Left colon (tissue), 2 donors: ENCODE data around the gene IFNB1. TPM values are rescaled to one million over a fixed set of nuclear protein-coding genes. Genes with fewer than 3 reads are reported as not detected.

Experiments used
- ATAC-seq: fragments of 200-7000 bp; cut with Tn5 transposase; one replicate; pipeline ENCODE4 v1.9.1; 2020; ENCODE audit warnings: mild to moderate bottlenecking, moderate library complexity
- DNase-seq, 2 donors: peaks; one replicate each; pipeline ENCODE4 v3.0.0-alpha.2; 2020
- intact Hi-C, 2 donors: fragments of 100-400 bp; cut with DNase I in 1 of 2; cut with micrococcal nuclease in 1 of 2; formaldehyde crosslinking; loops; one replicate each; pipeline versions ENCODE4 v1.11.2 to v1.14.0; 2022; cut with DNase I, micrococcal nuclease
- total RNA-seq, 2 donors: library from RNA; stranded (reverse); fragmentation: NEBNext Ultra II Directional; extraction: Animal tissue kit (Norgen Biotek cat#: 25700); gene quantifications; one replicate each; pipeline ENCODE4 v1.2.1, GENCODE V29; 2021
- donor health status: DM: no; HTN: no; CAD: no.
- donor health status: DM: yes; HTN: yes; CAD: no.

The IFNB1 gene
- total RNA-seq, 2 donors from 2014 or later = not detected

- no peak for DNase-seq
- ATAC-seq = no peak
- intact Hi-C loops = no loop called here
These were observed 3.1 kb upstream of the IFNB1 start for GRCh38 chr9:21080793-21081192.

DNA sequence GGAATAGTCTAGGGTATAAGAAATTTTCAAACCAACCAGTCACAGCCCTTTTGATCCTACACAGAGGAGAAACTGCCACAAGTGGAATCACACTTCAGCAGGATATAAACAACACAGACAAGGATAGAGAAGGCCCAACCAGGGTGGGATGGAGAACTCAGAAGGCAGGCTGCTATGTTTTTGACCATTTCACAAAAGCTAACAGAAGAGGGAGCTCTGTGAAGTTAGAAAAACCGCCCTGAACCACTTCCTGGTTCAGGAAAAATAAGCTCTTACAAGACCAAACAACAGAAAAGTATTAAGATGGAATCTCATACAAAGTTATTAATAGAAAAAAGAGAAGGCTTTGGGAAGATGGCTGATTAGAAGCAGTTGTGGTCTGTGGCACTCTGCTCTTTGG, 960 bp upstream of the IFNB1 start:
- intact Hi-C loops = no loop called here
- no peak for ATAC-seq
- DNase-seq = no peak

DNA sequence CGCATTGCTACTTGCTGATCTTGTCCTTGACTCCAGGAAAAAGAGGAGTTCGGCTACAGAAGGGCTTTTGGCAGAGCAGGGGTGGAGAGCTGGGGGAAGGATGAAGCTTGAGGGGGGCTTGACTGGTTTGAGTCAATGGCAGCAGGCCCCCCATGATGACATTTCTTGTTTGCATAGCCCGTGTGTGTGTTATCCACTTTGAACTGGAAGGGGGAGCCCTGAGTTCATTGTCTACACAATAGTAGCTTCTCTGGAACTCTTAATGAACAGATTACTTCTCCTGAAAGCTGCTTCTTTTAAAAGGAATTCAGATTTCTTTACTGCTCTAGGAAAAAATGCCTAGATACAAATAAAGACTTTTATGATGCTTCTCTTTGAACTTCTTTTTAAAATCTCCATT, 2.3 kb downstream of the IFNB1 start:
- DNase-seq = no peak
- no peak for ATAC-seq
- intact Hi-C loops = no loop called here

DNA sequence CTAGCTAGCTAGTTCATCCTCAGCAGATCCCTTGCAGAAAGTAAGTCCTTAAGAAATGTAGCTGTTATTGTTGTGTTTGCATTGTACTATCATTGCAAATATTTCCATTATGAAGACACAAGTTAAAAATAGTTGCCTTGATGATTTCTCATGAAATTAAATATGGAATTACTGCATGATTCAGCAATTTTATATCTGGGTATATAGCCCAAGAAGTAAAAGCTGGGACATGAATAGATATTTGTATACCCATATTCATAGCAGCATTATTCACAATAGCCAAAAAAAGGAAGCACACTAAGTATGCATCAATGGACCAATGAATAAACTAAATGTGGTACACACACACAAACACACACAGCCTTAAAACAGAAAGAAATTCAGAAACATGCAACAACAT, 6.8 kb downstream of the IFNB1 start:
- no peak for DNase-seq
- intact Hi-C loops = no loop called here
- no peak for ATAC-seq

DNA sequence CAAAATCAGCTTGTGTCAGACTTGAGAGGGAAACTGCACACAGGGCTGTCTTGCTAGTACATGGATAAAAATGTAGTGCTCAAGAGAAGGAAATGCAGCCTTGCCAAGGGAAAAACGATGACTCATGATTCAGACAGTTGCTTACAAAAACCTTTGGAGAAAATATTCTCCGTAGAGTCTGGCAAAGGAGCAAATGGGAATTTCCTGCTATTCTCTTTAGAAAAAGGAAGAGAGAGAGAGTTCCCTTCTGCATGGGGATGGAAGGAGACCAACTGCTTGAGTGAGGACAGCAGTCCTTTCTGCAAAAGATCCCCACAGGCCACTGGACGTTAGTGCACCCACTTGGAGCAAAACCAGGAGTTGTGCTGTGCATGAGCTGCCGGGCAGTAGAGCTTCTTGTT, 7.6 kb downstream of the IFNB1 start:
- no peak for ATAC-seq
- intact Hi-C loops = no loop called here
- DNase-seq = peak in 1 of 2 donors; percentile 25

DNA sequence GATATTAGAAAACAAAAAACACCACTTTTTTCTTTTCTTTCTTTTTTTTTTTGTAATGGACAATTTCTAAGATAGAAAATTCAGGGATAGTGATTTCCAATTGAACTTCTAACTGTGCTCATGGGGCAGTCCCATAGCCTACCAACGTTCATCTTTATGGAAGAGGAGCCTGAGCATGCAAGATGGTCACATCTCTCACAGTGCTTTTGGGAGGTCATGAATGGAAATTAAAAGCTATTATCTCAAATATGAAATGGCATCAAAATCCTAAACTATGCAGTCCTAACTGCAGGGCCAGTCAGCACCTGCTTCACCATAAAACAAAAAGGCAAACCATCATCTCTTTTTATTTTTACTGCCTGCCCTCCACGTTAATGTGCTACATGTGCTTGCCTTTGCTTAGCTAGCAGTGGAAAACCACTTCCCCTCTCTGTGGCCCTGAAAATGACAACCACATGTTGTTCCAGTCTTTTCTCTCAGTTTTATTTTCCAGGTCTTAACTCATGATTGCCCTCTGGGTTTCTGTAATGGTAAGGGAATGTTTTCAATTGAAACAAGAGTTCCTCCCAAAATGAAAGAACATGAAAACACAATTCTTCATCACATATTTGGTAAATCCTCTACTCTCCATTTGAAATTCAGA, 16.7 kb downstream of the IFNB1 start:
- DNase-seq (no peak), ATAC-seq (no peak)
- intact Hi-C loops = no loop called here

GRCh38 chr9:21056931-21057330, 20.8 kb downstream of the IFNB1 start:
- no peak for DNase-seq
- intact Hi-C loops = no loop called here
- no peak for ATAC-seq

DNA sequence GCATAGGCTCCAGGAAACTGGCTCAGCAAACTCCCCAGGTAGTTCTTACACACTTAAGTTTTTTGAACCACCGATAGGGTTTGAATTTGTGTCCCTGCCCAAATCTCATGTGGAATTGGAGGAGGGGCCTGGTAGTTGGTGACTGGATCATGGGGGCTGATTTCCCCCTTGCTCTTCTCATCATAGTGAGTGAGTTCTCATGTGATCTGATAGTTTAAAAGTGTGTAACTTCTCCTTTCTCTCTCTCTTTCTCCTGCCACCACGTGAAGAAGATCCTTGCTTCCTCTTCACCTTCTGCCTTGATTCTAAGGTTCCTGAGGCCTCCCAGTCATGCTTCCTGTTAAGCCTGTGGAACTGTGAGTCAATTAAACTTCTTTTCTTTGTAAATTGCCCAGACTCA, 23.9 kb downstream of the IFNB1 start:
- DNase-seq = no peak
- no peak for ATAC-seq
- intact Hi-C loops = no loop called here

- intact Hi-C loops = no loop called here
- no peak for ATAC-seq
- DNase-seq = no peak
These were observed 30.5 kb downstream of the IFNB1 start for GRCh38 chr9:21047281-21047691.

GRCh38 chr9:21043841-21044240, 33.9 kb downstream of the IFNB1 start:
- DNase-seq (no peak), ATAC-seq (no peak)
- intact Hi-C loops = no loop called here

- intact Hi-C loops = no loop called here
- ATAC-seq = no peak
- no peak for DNase-seq
These were observed 35.3 kb downstream of the IFNB1 start for GRCh38 chr9:21042466-21042865.

DNA sequence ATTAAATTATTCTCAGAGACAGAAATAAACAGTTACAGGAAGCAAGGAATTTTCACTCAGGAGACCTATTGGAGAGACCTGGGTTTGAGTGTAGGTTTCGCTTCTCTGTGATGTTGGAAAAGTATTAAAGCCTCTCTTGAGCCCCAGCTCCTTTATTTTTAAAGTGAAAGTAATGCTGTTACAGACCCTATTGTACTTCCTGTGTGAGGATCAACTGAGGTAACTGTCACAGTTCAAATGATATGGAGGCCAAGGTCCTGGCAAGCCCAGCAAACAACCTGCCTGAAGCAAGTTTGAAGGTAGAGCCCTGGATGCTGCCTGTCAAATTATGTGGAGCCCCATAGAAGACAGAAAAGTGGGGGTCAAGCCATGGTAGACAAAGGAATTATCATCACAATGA, 38.4 kb downstream of the IFNB1 start:
- no peak for DNase-seq
- intact Hi-C loops = no loop called here
- ATAC-seq = no peak

DNA sequence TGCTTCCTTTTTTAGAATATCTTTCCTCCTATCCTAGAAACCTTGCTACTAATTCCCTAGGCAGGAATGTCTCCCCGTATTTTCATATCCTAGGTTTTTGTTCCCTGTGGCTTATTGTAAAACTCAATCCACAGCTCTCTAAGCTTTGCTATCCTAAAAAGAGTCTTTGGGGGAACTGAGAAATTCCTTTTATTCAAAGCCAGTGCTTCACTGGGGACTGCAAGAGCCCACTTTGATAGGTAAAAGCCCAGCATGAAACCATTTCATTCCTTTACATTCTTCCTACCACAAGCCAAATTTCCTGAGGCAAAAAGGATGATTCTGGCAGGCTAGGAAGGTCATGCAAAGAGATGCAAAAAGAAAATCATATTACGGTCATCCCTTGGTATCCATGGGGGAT, 40.5 kb downstream of the IFNB1 start:
- no peak for DNase-seq
- ATAC-seq = no peak
- intact Hi-C loops = no loop called here

DNA sequence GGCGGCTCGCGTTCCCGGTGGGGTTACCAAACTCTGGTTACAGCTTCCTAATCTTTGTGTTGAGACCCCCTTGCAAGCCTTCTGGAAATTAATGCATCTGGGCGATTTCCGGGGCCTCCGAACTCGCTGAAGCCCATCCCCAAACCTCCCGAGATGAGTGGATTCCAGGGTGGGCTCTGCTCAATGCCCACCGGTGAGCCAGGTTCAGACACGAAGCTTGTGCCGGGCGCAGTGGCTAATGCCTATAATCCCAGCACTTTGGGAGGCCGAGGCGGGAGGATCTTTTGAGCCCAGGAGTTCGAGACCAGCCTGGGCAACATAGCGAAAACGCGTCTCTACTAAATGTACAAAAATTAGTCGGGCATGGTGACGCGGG, 45.9 kb downstream of the IFNB1 start:
- intact Hi-C loops = no loop called here
- DNase-seq = no peak
- ATAC-seq = no peak

GRCh38 chr9:21031091-21031807, 46.5 kb downstream of the IFNB1 start, which contains the start of gene HACD4:
TSS of gene HACD4 (minus strand) at chr9:21031640. CDS start at chr9:21031590, 50 bp downstream.
- intact Hi-C loops = no loop called here
- DNase-seq (peak; percentile 39 to 60), ATAC-seq (peak; percentile 78)

GRCh38 chr9:21030389-21031035, 47.2 kb downstream of the IFNB1 start:
- intact Hi-C loops = no loop called here
- ATAC-seq = peak; percentile 26
- DNase-seq = no peak

DNA sequence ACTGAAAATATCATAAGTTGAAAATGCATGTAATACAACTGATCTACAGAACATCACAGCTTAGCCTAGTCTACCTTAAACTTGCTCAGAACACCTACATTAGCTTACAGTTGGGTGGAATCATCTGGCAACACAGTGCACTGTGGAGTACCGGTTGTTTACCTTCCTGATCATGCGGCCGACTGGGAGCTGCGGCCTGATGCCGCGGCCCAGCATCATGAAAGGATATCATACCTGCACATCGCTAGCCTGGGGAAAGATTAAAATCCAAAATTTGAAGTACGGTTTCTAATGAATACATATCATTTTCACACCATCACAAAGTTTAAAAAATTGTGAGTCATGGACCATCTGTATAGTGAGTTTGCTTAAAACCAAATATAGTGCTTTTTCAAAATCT, 48.1 kb downstream of the IFNB1 start:
- DNase-seq = no peak
- intact Hi-C loops = no loop called here
- no peak for ATAC-seq

DNA sequence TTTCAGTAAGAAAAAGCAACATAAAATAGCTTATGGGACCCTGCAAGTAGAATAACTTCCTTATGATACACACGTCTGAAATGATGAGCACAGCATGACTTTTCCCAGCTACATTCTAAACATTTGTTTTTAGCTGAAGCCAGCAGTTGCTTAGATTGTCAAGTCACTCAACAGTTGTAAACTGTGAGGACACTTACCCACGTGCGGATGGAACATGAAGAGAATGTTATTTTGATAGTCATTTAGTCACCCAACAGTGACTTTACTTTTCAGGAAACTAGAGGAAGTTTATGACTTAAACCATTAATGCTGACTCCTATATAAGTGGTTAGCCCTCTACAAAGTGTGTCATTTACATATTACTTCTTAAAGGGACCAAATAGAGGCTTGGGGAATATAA, 49.3 kb downstream of the IFNB1 start:
- intact Hi-C loops = no loop called here
- no peak for DNase-seq
- no peak for ATAC-seq

- DNase-seq (no peak), ATAC-seq (no peak)
- intact Hi-C loops = no loop called here
These were observed 50.4 kb downstream of the IFNB1 start for GRCh38 chr9:21027295-21027694.
